Sigmoid colon (tissue), 4 donors: Measurements from ENCODE around the gene FAM9C.

Source experiments
- EP300 ChIP-seq, 4 donors: sonication (generic); formaldehyde crosslinking; IDR thresholded peaks; one replicate each; pipeline ENCODE4 v1.6.1; 2017; ENCODE audit warnings: antibody characterized with exemption in 4 of 4
- POLR2A ChIP-seq, 2 donors: fragments of 450-650 bp; IDR thresholded peaks; one replicate each; pipeline ENCODE4 v1.6.1; 2016; ENCODE audit warnings: antibody characterized with exemption in 2 of 2, mild to moderate bottlenecking in 2 of 2, moderate library complexity in 2 of 2
- POLR2AphosphoS5 ChIP-seq, 4 donors: sonication (generic); formaldehyde crosslinking; IDR thresholded peaks; one replicate each; pipeline ENCODE4 v1.6.1; 2017; ENCODE audit warnings: antibody characterized with exemption in 4 of 4
- TF ChIP-seq, protein P1 (sequence below), 4 experiments: fragments of 450-650 bp in 3 of 4; fragments of 200-600 bp in 1 of 4; IDR thresholded peaks; one replicate each; pipeline ENCODE4 v1.5.1; 2016 to 2019; ENCODE audit warnings: antibody characterized with exemption in 4 of 4, mild to moderate bottlenecking in 3 of 4, moderate library complexity in 2 of 4

- TF ChIP-seq, protein P1, sequence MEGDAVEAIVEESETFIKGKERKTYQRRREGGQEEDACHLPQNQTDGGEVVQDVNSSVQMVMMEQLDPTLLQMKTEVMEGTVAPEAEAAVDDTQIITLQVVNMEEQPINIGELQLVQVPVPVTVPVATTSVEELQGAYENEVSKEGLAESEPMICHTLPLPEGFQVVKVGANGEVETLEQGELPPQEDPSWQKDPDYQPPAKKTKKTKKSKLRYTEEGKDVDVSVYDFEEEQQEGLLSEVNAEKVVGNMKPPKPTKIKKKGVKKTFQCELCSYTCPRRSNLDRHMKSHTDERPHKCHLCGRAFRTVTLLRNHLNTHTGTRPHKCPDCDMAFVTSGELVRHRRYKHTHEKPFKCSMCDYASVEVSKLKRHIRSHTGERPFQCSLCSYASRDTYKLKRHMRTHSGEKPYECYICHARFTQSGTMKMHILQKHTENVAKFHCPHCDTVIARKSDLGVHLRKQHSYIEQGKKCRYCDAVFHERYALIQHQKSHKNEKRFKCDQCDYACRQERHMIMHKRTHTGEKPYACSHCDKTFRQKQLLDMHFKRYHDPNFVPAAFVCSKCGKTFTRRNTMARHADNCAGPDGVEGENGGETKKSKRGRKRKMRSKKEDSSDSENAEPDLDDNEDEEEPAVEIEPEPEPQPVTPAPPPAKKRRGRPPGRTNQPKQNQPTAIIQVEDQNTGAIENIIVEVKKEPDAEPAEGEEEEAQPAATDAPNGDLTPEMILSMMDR (IDR thresholded peaks at IDR 0.05): no peak
- TF ChIP-seq POLR2AphosphoS5 (IDR thresholded peaks at IDR 0.05) (no peak), POLR2A (IDR thresholded peaks at IDR 0.05) (no peak), EP300 (IDR thresholded peaks at IDR 0.05) (no peak)
Measured at GRCh38 chrX:13001097-13001496, 43.3 kb downstream of the FAM9C start.
